ENCODE data around the gene NXPE1.
"Not testable (repeated sequence)": the region's sequence is repeated elsewhere in the genome, so short reads cannot be mapped to it uniquely, and the experiment has no call there.

Gene NXPE1

DNA sequence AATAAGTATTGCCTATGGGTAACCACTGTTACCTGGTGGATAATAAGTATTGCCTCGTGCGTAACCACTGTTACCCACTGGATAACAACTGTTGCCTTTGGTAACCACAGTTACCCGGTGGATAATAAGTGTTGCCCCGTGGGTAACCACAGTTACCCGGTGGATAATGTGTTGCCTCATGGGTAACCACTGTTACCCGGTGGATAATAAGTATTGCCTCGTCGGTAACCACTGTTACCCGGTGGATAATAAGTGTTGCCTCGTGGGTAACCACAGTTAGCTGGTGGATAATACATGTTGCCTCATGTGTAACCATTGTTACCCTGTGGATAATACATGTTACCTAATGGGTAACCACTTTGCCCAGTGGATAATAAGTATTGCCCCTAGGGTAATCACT, 45.7 kb upstream of the NXPE1 start:
- no peaks in the 10 kb centered on the region for H3K4me1 ChIP-seq (ENCODE audit: control extremely low read depth in 1 of 4, control insufficient read depth in 4 of 4, insufficient read depth in 4 of 4, low read length in 3 of 4)
- CTCF ChIA-PET = no interaction called here
- H3K36me3 ChIP-seq (ENCODE audit: control insufficient read depth in 4 of 4, insufficient read depth in 4 of 4, low read length in 3 of 4) = no peaks in the 10 kb centered on the region
- H3K27ac ChIP-seq (ENCODE audit: insufficient read depth in 1 of 2, low read depth in 1 of 2, low read length in 2 of 2, poor library complexity in 1 of 2, severe bottlenecking in 2 of 2) = no peak overlapping the region
- POLR2A ChIA-PET = no interaction called here
- no peak for DNase-seq
- no peak overlapping the region for H3K4me3 ChIP-seq (ENCODE audit: control insufficient read depth in 1 of 7, extremely low read depth in 1 of 7, insufficient read depth in 4 of 7, low read depth in 2 of 7, low read length in 6 of 7)
- WGBS (ENCODE audit: insufficient coverage) = 97% methylated on average over 10 of the region's 10 CpGs
- H3K9me3 ChIP-seq (ENCODE audit: control extremely low read depth in 1 of 5, control insufficient read depth in 4 of 5, insufficient read depth in 2 of 5, low read depth in 1 of 5, low read length in 4 of 5) = peaks cover 0 to 34% (median 14%) of the 10 kb centered on the region in 5 experiments
- H3K27me3 ChIP-seq (replicated peaks in 2 of 5; ENCODE audit: control insufficient read depth in 4 of 5, insufficient read depth in 5 of 5, low read length in 4 of 5) = no peaks in the 10 kb centered on the region

DNA sequence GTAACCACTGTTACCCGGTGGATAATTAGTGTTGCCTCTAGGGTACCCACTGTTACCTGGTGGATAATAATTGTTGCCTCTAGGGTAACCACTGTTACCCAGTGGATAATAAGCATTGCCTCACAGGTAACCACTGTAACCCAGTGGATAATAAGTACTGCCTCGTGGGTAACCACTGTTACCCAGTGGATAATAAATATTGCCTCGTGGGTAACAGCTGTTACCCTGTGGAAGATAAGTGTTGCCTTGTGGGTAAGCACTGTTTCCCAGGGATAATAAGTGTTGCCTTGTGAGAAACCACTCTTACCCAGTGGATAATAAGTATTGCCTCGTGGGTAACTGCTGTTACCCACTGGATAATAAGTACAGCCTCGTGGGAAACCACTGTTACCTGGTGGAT, 45.2 kb upstream of the NXPE1 start:
- CTCF ChIA-PET = no interaction called here
- POLR2A ChIA-PET = no interaction called here
- no peak overlapping the region for H3K27ac ChIP-seq (ENCODE audit: insufficient read depth in 1 of 2, low read depth in 1 of 2, low read length in 2 of 2, poor library complexity in 1 of 2, severe bottlenecking in 2 of 2)
- H3K4me3 ChIP-seq (ENCODE audit: control insufficient read depth in 1 of 7, extremely low read depth in 1 of 7, insufficient read depth in 4 of 7, low read depth in 2 of 7, low read length in 6 of 7) = no peak overlapping the region
- no peaks in the 10 kb centered on the region for H3K27me3 ChIP-seq (replicated peaks in 2 of 5; ENCODE audit: control insufficient read depth in 4 of 5, insufficient read depth in 5 of 5, low read length in 4 of 5)
- 89% methylated on average over 2 of the region's 5 CpGs for WGBS (ENCODE audit: insufficient coverage)
- H3K4me1 ChIP-seq (ENCODE audit: control extremely low read depth in 1 of 4, control insufficient read depth in 4 of 4, insufficient read depth in 4 of 4, low read length in 3 of 4) = no peaks in the 10 kb centered on the region
- peaks cover 0 to 31% (median 14%) of the 10 kb centered on the region in 5 experiments for H3K9me3 ChIP-seq (ENCODE audit: control extremely low read depth in 1 of 5, control insufficient read depth in 4 of 5, insufficient read depth in 2 of 5, low read depth in 1 of 5, low read length in 4 of 5)
- DNase-seq = no peak
- no peaks in the 10 kb centered on the region for H3K36me3 ChIP-seq (ENCODE audit: control insufficient read depth in 4 of 4, insufficient read depth in 4 of 4, low read length in 3 of 4)

DNA sequence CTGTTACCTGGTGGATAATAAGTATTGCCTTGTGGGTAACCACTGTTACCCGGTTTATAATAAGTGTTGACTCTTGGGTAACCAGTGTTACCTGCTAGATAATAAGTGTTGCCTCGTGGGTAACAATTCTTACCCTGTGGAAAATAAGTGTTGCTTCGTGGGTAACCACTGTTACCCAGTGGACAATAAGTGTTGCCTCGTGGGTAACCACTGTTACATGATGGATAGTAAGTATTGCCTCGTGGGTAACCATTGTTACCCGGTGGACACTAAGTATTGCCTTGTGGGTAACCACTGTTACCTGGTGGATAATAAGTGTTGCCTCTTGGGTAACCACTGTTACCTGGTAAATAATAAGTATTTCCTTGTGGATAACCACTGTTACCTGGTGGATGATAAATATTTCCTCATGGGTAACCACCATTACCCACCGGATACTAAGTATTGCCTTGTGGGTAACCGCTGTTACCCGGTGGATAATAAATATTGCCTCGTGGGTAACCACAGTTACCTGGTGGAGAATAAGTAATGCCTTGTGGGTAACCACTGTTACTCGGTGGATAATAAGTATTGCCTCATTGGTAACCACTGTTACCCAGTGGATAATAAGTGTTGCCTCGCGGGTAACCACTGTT, 44.6 kb upstream of the NXPE1 start:
- ChIA-PET POLR2A (no interaction called here), CTCF (no interaction called here)
- 92% methylated on average over 11 of the region's 13 CpGs for WGBS (ENCODE audit: insufficient coverage)

DNA sequence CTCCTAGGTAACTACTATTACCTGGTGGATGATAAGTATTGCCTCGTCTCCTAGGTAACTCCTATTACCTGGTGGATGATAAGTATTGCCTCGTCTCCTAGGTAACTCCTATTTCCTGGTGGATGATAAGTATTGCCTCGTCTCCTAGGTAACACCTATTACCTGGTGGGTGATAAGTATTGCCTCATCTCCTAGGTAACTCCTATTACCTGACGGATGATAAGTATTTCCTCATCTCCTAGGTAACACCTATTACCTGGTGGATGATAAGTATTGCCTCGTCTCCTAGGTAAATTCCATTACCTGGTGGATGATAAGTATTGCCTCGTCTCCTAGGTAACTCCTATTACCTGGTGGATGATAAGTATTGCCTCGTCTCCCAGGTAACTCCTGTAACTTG, 43.5 kb upstream of the NXPE1 start:
- H3K4me3 ChIP-seq (ENCODE audit: control insufficient read depth in 1 of 7, extremely low read depth in 1 of 7, insufficient read depth in 4 of 7, low read depth in 2 of 7, low read length in 6 of 7); CTCF ChIA-PET; DNase-seq; H3K36me3 ChIP-seq (ENCODE audit: control insufficient read depth in 4 of 4, insufficient read depth in 4 of 4, low read length in 3 of 4); H3K4me1 ChIP-seq (ENCODE audit: control extremely low read depth in 1 of 4, control insufficient read depth in 4 of 4, insufficient read depth in 4 of 4, low read length in 3 of 4); H3K27ac ChIP-seq (ENCODE audit: insufficient read depth in 1 of 2, low read depth in 1 of 2, low read length in 2 of 2, poor library complexity in 1 of 2, severe bottlenecking in 2 of 2); POLR2A ChIA-PET; H3K27me3 ChIP-seq (replicated peaks in 2 of 5; ENCODE audit: control insufficient read depth in 4 of 5, insufficient read depth in 5 of 5, low read length in 4 of 5): not testable (repeated sequence)
- WGBS (ENCODE audit: insufficient coverage) = 100% methylated on average over 4 of the region's 7 CpGs
- peaks cover 0 to 18% (median 4%) of the 10 kb centered on the region in 5 experiments for H3K9me3 ChIP-seq (ENCODE audit: control extremely low read depth in 1 of 5, control insufficient read depth in 4 of 5, insufficient read depth in 2 of 5, low read depth in 1 of 5, low read length in 4 of 5)

More for the DNA sequence above, 44.6 kb upstream of the NXPE1 start:
- H3K36me3 ChIP-seq (ENCODE audit: control insufficient read depth in 4 of 4, insufficient read depth in 4 of 4, low read length in 3 of 4) = no peaks in the 10 kb centered on the region
- H3K27ac ChIP-seq (ENCODE audit: insufficient read depth in 1 of 2, low read depth in 1 of 2, low read length in 2 of 2, poor library complexity in 1 of 2, severe bottlenecking in 2 of 2) = no peak overlapping the region
- no peaks in the 10 kb centered on the region for H3K4me1 ChIP-seq (ENCODE audit: control extremely low read depth in 1 of 4, control insufficient read depth in 4 of 4, insufficient read depth in 4 of 4, low read length in 3 of 4)
- peak in 2 of 3 donors; percentile 18 to 23 for DNase-seq
- H3K9me3 ChIP-seq (ENCODE audit: control extremely low read depth in 1 of 5, control insufficient read depth in 4 of 5, insufficient read depth in 2 of 5, low read depth in 1 of 5, low read length in 4 of 5) = peaks cover 0 to 27% (median 10%) of the 10 kb centered on the region in 5 experiments
- no peaks in the 10 kb centered on the region for H3K27me3 ChIP-seq (replicated peaks in 2 of 5; ENCODE audit: control insufficient read depth in 4 of 5, insufficient read depth in 5 of 5, low read length in 4 of 5)
- no peak overlapping the region for H3K4me3 ChIP-seq (ENCODE audit: control insufficient read depth in 1 of 7, extremely low read depth in 1 of 7, insufficient read depth in 4 of 7, low read depth in 2 of 7, low read length in 6 of 7)

GRCh38 chr11:114598461-114598860, 38.8 kb upstream of the NXPE1 start:
- H3K36me3 ChIP-seq (ENCODE audit: control insufficient read depth in 4 of 4, insufficient read depth in 4 of 4, low read length in 3 of 4) = no peaks in the 10 kb centered on the region
- ChIA-PET CTCF (no interaction called here), POLR2A (no interaction called here)
- 86% methylated on average over 1 of the region's 1 CpG for WGBS (ENCODE audit: insufficient coverage)
- no peak overlapping the region for H3K4me3 ChIP-seq (ENCODE audit: control insufficient read depth in 1 of 7, extremely low read depth in 1 of 7, insufficient read depth in 4 of 7, low read depth in 2 of 7, low read length in 6 of 7)
- H3K4me1 ChIP-seq (ENCODE audit: control extremely low read depth in 1 of 4, control insufficient read depth in 4 of 4, insufficient read depth in 4 of 4, low read length in 3 of 4) = no peaks in the 10 kb centered on the region
- H3K27me3 ChIP-seq (replicated peaks in 2 of 5; ENCODE audit: control insufficient read depth in 4 of 5, insufficient read depth in 5 of 5, low read length in 4 of 5) = peaks cover 0 to 3% (median 0%) of the 10 kb centered on the region in 5 experiments
- DNase-seq = no peak
- H3K27ac ChIP-seq (ENCODE audit: insufficient read depth in 1 of 2, low read depth in 1 of 2, low read length in 2 of 2, poor library complexity in 1 of 2, severe bottlenecking in 2 of 2) = no peak overlapping the region
- no peaks in the 10 kb centered on the region for H3K9me3 ChIP-seq (ENCODE audit: control extremely low read depth in 1 of 5, control insufficient read depth in 4 of 5, insufficient read depth in 2 of 5, low read depth in 1 of 5, low read length in 4 of 5)

DNA sequence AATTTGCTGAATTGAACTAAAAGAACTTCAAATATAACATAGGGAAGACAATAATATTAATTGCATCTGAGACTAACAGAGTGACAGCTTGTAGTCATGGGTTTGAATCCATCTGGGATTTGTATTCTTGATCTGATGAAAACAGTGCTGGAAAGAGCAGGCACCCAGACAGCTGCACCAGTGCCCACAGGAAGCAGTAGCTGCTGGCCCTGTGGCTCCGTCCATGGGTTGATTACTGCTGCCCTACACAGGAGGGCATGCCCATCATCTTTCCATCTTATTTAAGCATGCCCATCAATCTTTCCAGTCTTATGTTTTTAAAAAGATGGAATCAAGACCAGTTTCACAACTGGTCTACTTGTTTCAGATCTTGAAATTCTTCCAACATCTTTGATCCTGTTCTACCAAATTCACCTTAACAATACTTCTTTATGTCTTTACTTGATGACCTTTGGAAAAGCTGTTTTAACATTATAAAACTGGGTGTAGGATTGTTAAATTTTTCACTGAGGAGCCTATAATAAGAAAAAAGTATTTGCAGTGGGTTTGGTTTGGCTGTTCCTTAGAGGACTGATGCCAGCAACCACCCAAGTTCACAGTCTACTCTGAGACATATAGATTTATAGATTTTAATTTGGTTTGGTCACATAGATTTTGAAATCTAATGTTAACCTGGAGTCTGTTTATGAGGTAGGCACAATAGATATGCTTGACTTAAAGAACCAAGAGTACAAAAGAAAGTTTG, 36.7 kb upstream of the NXPE1 start:
- Histone ChIP-seq H3K27me3 (replicated peaks in 2 of 5; ENCODE audit: control insufficient read depth in 4 of 5, insufficient read depth in 5 of 5, low read length in 4 of 5) (peaks cover 0 to 3% (median 0%) of the 10 kb centered on the region in 5 experiments), H3K9me3 (ENCODE audit: control extremely low read depth in 1 of 5, control insufficient read depth in 4 of 5, insufficient read depth in 2 of 5, low read depth in 1 of 5, low read length in 4 of 5) (no peaks in the 10 kb centered on the region), H3K4me3 (ENCODE audit: control insufficient read depth in 1 of 7, extremely low read depth in 1 of 7, insufficient read depth in 4 of 7, low read depth in 2 of 7, low read length in 6 of 7) (no peak overlapping the region), H3K27ac (ENCODE audit: insufficient read depth in 1 of 2, low read depth in 1 of 2, low read length in 2 of 2, poor library complexity in 1 of 2, severe bottlenecking in 2 of 2) (no peak overlapping the region), H3K4me1 (ENCODE audit: control extremely low read depth in 1 of 4, control insufficient read depth in 4 of 4, insufficient read depth in 4 of 4, low read length in 3 of 4) (no peaks in the 10 kb centered on the region), H3K36me3 (ENCODE audit: control insufficient read depth in 4 of 4, insufficient read depth in 4 of 4, low read length in 3 of 4) (no peaks in the 10 kb centered on the region)
- ChIA-PET CTCF (no interaction called here), POLR2A (no interaction called here)
- DNase-seq = no peak
- WGBS (ENCODE audit: insufficient coverage) = 86% methylated on average over 1 of the region's 1 CpG

- no peak within 1 kb of the TSS for H3K27ac ChIP-seq (ENCODE audit: insufficient read depth in 1 of 2, low read depth in 1 of 2, low read length in 2 of 2, poor library complexity in 1 of 2, severe bottlenecking in 2 of 2)
- H3K4me1 ChIP-seq (ENCODE audit: control extremely low read depth in 1 of 4, control insufficient read depth in 4 of 4, insufficient read depth in 4 of 4, low read length in 3 of 4) = no peaks in the 10 kb centered on the region
- POLR2A ChIA-PET = no interaction called here
- no peaks in the 10 kb centered on the region for H3K36me3 ChIP-seq (ENCODE audit: control insufficient read depth in 4 of 4, insufficient read depth in 4 of 4, low read length in 3 of 4)
- no peaks in the 10 kb centered on the region for H3K9me3 ChIP-seq (ENCODE audit: control extremely low read depth in 1 of 5, control insufficient read depth in 4 of 5, insufficient read depth in 2 of 5, low read depth in 1 of 5, low read length in 4 of 5)
- no peak within 1 kb of the TSS for H3K4me3 ChIP-seq (ENCODE audit: control insufficient read depth in 1 of 7, extremely low read depth in 1 of 7, insufficient read depth in 4 of 7, low read depth in 2 of 7, low read length in 6 of 7)
- DNase-seq = no peak
- CTCF ChIA-PET = no interaction called here
- 81% methylated on average over 2 of the region's 2 CpGs for WGBS (ENCODE audit: insufficient coverage)
- H3K27me3 ChIP-seq (replicated peaks in 2 of 5; ENCODE audit: control insufficient read depth in 4 of 5, insufficient read depth in 5 of 5, low read length in 4 of 5) = peaks cover 0 to 3% (median 0%) of the 10 kb centered on the region in 5 experiments
These were observed 35.9 kb upstream of the NXPE1 start, which contains the start of gene NXPE4 for GRCh38 chr11:114595571-114595970. Gene NXPE4, minus strand, starts transcription at chr11:114595786. Its CDS starts 1,027 bp downstream, at chr11:114594759.

Data from common myeloid progenitor, CD34-positive (primary cell).